Measurements from ENCODE around the gene PCNA.
"Not testable (repeated sequence)": the region's sequence is repeated elsewhere in the genome, so short reads cannot be mapped to it uniquely, and the experiment has no call there.

The PCNA gene

DNA sequence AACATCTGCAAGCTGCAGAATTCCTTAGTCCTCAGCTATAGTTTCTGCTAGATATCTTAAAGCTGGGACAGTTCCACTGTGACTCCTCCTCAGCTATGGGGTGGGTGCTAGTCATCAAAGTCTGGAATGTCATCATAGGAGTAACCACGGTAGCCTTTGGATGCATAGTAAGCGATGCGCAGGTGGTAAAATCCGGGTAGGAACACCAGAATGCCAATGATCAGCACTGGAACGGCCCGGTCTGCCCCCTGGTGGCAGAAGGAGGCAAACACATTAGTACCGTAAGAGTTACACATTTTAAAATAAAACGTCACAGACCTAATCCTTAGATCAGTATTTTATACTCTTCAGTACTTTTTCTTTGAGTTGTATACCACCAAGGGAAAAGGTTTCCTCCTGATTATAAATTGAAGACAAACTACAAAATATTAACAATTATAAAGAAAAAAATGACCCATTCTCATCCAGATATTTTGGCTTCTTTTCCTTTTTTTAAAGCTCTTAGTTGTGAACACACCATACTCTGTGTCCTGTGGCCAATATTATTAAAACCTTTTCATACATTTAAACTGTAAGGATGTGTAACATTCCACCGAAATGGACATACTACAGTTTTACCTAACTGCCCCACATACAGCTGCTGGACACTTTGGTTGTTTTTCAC, 18.9 kb downstream of the PCNA start:
- ChIA-PET POLR2A (no interaction called here), CTCF (interaction anchor here (0.7 to 3.8 kb wide), 30 partner anchors 10 to 376 kb away, joined by 3 to 16 read pairs (median 5); partner anchors contain the start of gene CDS2)
- Histone ChIP-seq H3K4me1 (ENCODE audit: control extremely low read depth in 1 of 4, control insufficient read depth in 4 of 4, insufficient read depth in 4 of 4, low read length in 3 of 4) (no peaks in the 10 kb centered on the region), H3K27me3 (replicated peaks in 2 of 5; ENCODE audit: control insufficient read depth in 4 of 5, insufficient read depth in 5 of 5, low read length in 4 of 5) (no peaks in the 10 kb centered on the region), H3K27ac (ENCODE audit: insufficient read depth in 1 of 2, low read depth in 1 of 2, low read length in 2 of 2, poor library complexity in 1 of 2, severe bottlenecking in 2 of 2) (peak overlapping the region in 1 of 2 experiments; percentile 6), H3K4me3 (ENCODE audit: control insufficient read depth in 1 of 7, extremely low read depth in 1 of 7, insufficient read depth in 4 of 7, low read depth in 2 of 7, low read length in 6 of 7) (no peak overlapping the region), H3K9me3 (ENCODE audit: control extremely low read depth in 1 of 5, control insufficient read depth in 4 of 5, insufficient read depth in 2 of 5, low read depth in 1 of 5, low read length in 4 of 5) (no peaks in the 10 kb centered on the region), H3K36me3 (ENCODE audit: control insufficient read depth in 4 of 4, insufficient read depth in 4 of 4, low read length in 3 of 4) (peaks cover 32 to 62% (median 48%) of the 10 kb centered on the region in 4 experiments)
- peak; percentile 65 to 76 (median 68) for DNase-seq
- WGBS (ENCODE audit: insufficient coverage), result 23% methylated on average over 5 of the region's 9 CpGs

- H3K27me3 ChIP-seq (replicated peaks in 2 of 5; ENCODE audit: control insufficient read depth in 4 of 5, insufficient read depth in 5 of 5, low read length in 4 of 5); H3K4me1 ChIP-seq (ENCODE audit: control extremely low read depth in 1 of 4, control insufficient read depth in 4 of 4, insufficient read depth in 4 of 4, low read length in 3 of 4); POLR2A ChIA-PET; H3K4me3 ChIP-seq (ENCODE audit: control insufficient read depth in 1 of 7, extremely low read depth in 1 of 7, insufficient read depth in 4 of 7, low read depth in 2 of 7, low read length in 6 of 7); DNase-seq; H3K9me3 ChIP-seq (ENCODE audit: control extremely low read depth in 1 of 5, control insufficient read depth in 4 of 5, insufficient read depth in 2 of 5, low read depth in 1 of 5, low read length in 4 of 5); H3K27ac ChIP-seq (ENCODE audit: insufficient read depth in 1 of 2, low read depth in 1 of 2, low read length in 2 of 2, poor library complexity in 1 of 2, severe bottlenecking in 2 of 2): not testable (repeated sequence)
- 100% methylated on average over 3 of the region's 3 CpGs for WGBS (ENCODE audit: insufficient coverage)
- peaks cover 32 to 54% (median 41%) of the 10 kb centered on the region in 4 experiments for H3K36me3 ChIP-seq (ENCODE audit: control insufficient read depth in 4 of 4, insufficient read depth in 4 of 4, low read length in 3 of 4)
- CTCF ChIA-PET, result interaction anchor here (0.8 to 3.8 kb wide), 15 partner anchors 9 to 360 kb away, joined by 3 to 16 read pairs (median 6); no protein-coding TSS in a partner anchor
These were observed 19.8 kb downstream of the PCNA start for GRCh38 chr20:5099909-5100308.

- H3K27ac ChIP-seq (ENCODE audit: insufficient read depth in 1 of 2, low read depth in 1 of 2, low read length in 2 of 2, poor library complexity in 1 of 2, severe bottlenecking in 2 of 2); H3K4me1 ChIP-seq (ENCODE audit: control extremely low read depth in 1 of 4, control insufficient read depth in 4 of 4, insufficient read depth in 4 of 4, low read length in 3 of 4); H3K4me3 ChIP-seq (ENCODE audit: control insufficient read depth in 1 of 7, extremely low read depth in 1 of 7, insufficient read depth in 4 of 7, low read depth in 2 of 7, low read length in 6 of 7); POLR2A ChIA-PET; DNase-seq; H3K9me3 ChIP-seq (ENCODE audit: control extremely low read depth in 1 of 5, control insufficient read depth in 4 of 5, insufficient read depth in 2 of 5, low read depth in 1 of 5, low read length in 4 of 5); H3K27me3 ChIP-seq (replicated peaks in 2 of 5; ENCODE audit: control insufficient read depth in 4 of 5, insufficient read depth in 5 of 5, low read length in 4 of 5): not testable (repeated sequence)
- CTCF ChIA-PET, result interaction anchor here (0.8 to 3.8 kb wide), 11 partner anchors 8 to 359 kb away, joined by 3 to 16 read pairs (median 5); no protein-coding TSS in a partner anchor
- 89% methylated on average over 1 of the region's 1 CpG for WGBS (ENCODE audit: insufficient coverage)
- H3K36me3 ChIP-seq (ENCODE audit: control insufficient read depth in 4 of 4, insufficient read depth in 4 of 4, low read length in 3 of 4), result peaks cover 25 to 46% (median 36%) of the 10 kb centered on the region in 4 experiments
These were observed 20.7 kb downstream of the PCNA start for GRCh38 chr20:5099009-5099408.

DNA sequence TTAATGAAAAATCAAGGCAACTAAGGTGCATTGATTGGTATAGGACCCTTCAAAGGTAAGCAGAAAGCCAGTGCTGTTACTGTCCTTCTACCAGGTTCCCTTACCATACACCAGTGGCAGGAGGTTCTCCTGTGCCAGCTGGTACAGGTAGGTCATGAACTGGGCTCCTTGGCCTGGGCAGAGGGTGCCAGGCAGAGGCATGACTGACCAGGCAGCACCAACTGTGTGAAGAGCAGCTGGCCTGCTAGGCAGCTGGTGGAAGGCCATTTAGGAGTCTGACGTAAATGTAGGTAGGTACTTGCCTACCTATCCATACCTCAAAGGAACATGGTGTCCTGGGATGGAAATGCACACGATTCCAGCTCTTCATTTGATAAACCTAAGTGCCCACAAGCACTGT, 23.3 kb downstream of the PCNA start:
- H3K27me3 ChIP-seq (replicated peaks in 2 of 5; ENCODE audit: control insufficient read depth in 4 of 5, insufficient read depth in 5 of 5, low read length in 4 of 5), result no peaks in the 10 kb centered on the region
- peaks cover 16 to 40% (median 25%) of the 10 kb centered on the region in 4 experiments for H3K36me3 ChIP-seq (ENCODE audit: control insufficient read depth in 4 of 4, insufficient read depth in 4 of 4, low read length in 3 of 4)
- POLR2A ChIA-PET, result no interaction called here
- no peak for DNase-seq
- WGBS (ENCODE audit: insufficient coverage), result 100% methylated on average over 2 of the region's 2 CpGs
- H3K4me3 ChIP-seq (ENCODE audit: control insufficient read depth in 1 of 7, extremely low read depth in 1 of 7, insufficient read depth in 4 of 7, low read depth in 2 of 7, low read length in 6 of 7), result no peak overlapping the region
- H3K27ac ChIP-seq (ENCODE audit: insufficient read depth in 1 of 2, low read depth in 1 of 2, low read length in 2 of 2, poor library complexity in 1 of 2, severe bottlenecking in 2 of 2), result no peak overlapping the region
- H3K9me3 ChIP-seq (ENCODE audit: control extremely low read depth in 1 of 5, control insufficient read depth in 4 of 5, insufficient read depth in 2 of 5, low read depth in 1 of 5, low read length in 4 of 5), result no peaks in the 10 kb centered on the region
- no peaks in the 10 kb centered on the region for H3K4me1 ChIP-seq (ENCODE audit: control extremely low read depth in 1 of 4, control insufficient read depth in 4 of 4, insufficient read depth in 4 of 4, low read length in 3 of 4)
- CTCF ChIA-PET, result interaction anchor here (0.5 to 1.3 kb wide), 5 partner anchors 11 to 337 kb away, joined by 3 to 4 read pairs (median 3); no protein-coding TSS in a partner anchor

DNA sequence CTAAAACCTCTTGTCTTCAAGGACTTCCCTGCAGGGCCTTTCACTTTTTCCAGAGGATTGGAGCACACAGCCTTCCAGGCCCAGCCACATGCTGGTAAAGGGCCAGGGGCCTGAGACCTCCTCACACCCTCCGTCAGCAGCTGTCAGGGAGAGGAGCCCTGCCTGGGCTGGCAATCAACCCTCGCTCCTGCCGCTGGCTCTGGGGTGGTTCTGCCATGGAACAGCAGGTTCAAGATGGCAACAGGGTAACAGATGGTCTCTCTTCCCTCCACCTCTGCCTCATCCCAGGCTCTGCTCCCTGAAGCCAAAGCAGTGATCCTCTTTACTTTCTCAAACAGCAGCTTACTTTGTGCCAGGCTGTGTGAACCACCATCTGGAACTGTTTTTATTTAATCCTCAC, 23.8 kb downstream of the PCNA start:
- ChIA-PET POLR2A (no interaction called here), CTCF (interaction anchor here (0.5 to 1.3 kb wide), 4 partner anchors 10 to 146 kb away, joined by 3 read pairs; no protein-coding TSS in a partner anchor)
- Histone ChIP-seq H3K27me3 (replicated peaks in 2 of 5; ENCODE audit: control insufficient read depth in 4 of 5, insufficient read depth in 5 of 5, low read length in 4 of 5) (no peaks in the 10 kb centered on the region), H3K9me3 (ENCODE audit: control extremely low read depth in 1 of 5, control insufficient read depth in 4 of 5, insufficient read depth in 2 of 5, low read depth in 1 of 5, low read length in 4 of 5) (no peaks in the 10 kb centered on the region), H3K27ac (ENCODE audit: insufficient read depth in 1 of 2, low read depth in 1 of 2, low read length in 2 of 2, poor library complexity in 1 of 2, severe bottlenecking in 2 of 2) (no peak overlapping the region), H3K36me3 (ENCODE audit: control insufficient read depth in 4 of 4, insufficient read depth in 4 of 4, low read length in 3 of 4) (peaks cover 14 to 36% (median 21%) of the 10 kb centered on the region in 4 experiments), H3K4me3 (ENCODE audit: control insufficient read depth in 1 of 7, extremely low read depth in 1 of 7, insufficient read depth in 4 of 7, low read depth in 2 of 7, low read length in 6 of 7) (no peak overlapping the region), H3K4me1 (ENCODE audit: control extremely low read depth in 1 of 4, control insufficient read depth in 4 of 4, insufficient read depth in 4 of 4, low read length in 3 of 4) (peaks cover 0 to 2% (median 0%) of the 10 kb centered on the region in 4 experiments)
- DNase-seq, result no peak
- WGBS (ENCODE audit: insufficient coverage), result 92% methylated on average over 3 of the region's 3 CpGs

DNA sequence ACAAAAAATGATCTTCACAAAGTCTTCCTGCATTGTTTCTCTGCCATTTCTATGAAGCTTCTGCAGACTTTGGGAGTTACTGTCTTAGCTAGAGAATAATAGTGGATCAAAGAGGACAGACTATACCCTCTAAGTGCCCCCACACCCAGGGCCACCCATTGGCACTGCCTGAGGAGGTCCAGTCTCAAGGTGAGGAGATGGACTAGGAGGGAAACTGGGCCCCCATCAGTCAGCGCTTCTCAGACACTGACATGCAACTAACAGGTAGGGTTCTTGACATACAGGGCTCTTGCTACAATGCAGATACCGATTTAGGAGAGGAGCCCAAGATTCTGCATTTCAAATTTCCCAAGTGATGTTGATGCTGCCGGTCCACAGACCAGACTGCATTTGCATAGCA, 24.3 kb downstream of the PCNA start:
- 92% methylated on average over 3 of the region's 3 CpGs for WGBS (ENCODE audit: insufficient coverage)
- Histone ChIP-seq H3K27ac (ENCODE audit: insufficient read depth in 1 of 2, low read depth in 1 of 2, low read length in 2 of 2, poor library complexity in 1 of 2, severe bottlenecking in 2 of 2) (no peak overlapping the region), H3K36me3 (ENCODE audit: control insufficient read depth in 4 of 4, insufficient read depth in 4 of 4, low read length in 3 of 4) (peaks cover 14 to 34% (median 21%) of the 10 kb centered on the region in 4 experiments), H3K27me3 (replicated peaks in 2 of 5; ENCODE audit: control insufficient read depth in 4 of 5, insufficient read depth in 5 of 5, low read length in 4 of 5) (no peaks in the 10 kb centered on the region), H3K4me1 (ENCODE audit: control extremely low read depth in 1 of 4, control insufficient read depth in 4 of 4, insufficient read depth in 4 of 4, low read length in 3 of 4) (peaks cover 2 to 6% (median 3%) of the 10 kb centered on the region in 4 experiments), H3K9me3 (ENCODE audit: control extremely low read depth in 1 of 5, control insufficient read depth in 4 of 5, insufficient read depth in 2 of 5, low read depth in 1 of 5, low read length in 4 of 5) (no peaks in the 10 kb centered on the region), H3K4me3 (ENCODE audit: control insufficient read depth in 1 of 7, extremely low read depth in 1 of 7, insufficient read depth in 4 of 7, low read depth in 2 of 7, low read length in 6 of 7) (no peak overlapping the region)
- no peak for DNase-seq
- POLR2A ChIA-PET, result no interaction called here
- CTCF ChIA-PET, result interaction anchor here (0.9 kb wide), 1 partner anchor 9 kb away, joined by 4 read pairs; no protein-coding TSS in a partner anchor

DNA sequence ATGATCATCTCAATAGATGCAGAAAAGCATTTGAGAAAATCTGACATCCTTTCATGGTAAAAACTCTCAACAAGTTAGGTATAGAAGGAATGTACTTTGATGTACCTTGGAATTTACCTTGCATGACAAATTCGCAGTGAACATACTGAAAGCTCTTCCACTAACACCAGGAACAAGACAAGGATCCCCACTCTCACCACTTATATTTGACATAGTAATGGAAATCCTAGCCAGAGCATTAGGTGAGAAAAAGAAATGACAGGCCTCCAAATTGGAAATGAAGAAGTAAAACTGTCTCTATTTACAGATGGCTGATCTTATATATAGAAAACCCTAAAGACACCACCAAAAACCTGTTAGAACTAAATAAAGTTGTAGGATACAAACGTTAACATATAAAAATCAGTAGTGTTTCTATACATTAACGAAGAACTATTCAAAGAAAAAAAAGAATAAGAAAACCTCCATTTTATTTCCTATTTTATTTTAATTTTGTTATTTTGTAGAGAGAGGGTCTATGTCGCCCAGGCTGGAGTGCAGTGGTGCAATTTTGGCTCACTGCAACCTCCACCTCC, 26.9 kb downstream of the PCNA start:
- peaks cover 8 to 19% (median 10%) of the 10 kb centered on the region in 4 experiments for H3K36me3 ChIP-seq (ENCODE audit: control insufficient read depth in 4 of 4, insufficient read depth in 4 of 4, low read length in 3 of 4)
- no peak overlapping the region for H3K4me3 ChIP-seq (ENCODE audit: control insufficient read depth in 1 of 7, extremely low read depth in 1 of 7, insufficient read depth in 4 of 7, low read depth in 2 of 7, low read length in 6 of 7)
- no peaks in the 10 kb centered on the region for H3K9me3 ChIP-seq (ENCODE audit: control extremely low read depth in 1 of 5, control insufficient read depth in 4 of 5, insufficient read depth in 2 of 5, low read depth in 1 of 5, low read length in 4 of 5)
- ChIA-PET CTCF (interaction anchor here (0.6 to 1.6 kb wide), 5 partner anchors 10 to 120 kb away, joined by 3 to 5 read pairs (median 4); no protein-coding TSS in a partner anchor), POLR2A (no interaction called here)
- H3K27me3 ChIP-seq (replicated peaks in 2 of 5; ENCODE audit: control insufficient read depth in 4 of 5, insufficient read depth in 5 of 5, low read length in 4 of 5), result no peaks in the 10 kb centered on the region
- no peak for DNase-seq
- no CpG with 5 or more reads among the region's 4 CpGs for WGBS (ENCODE audit: insufficient coverage)
- H3K27ac ChIP-seq (ENCODE audit: insufficient read depth in 1 of 2, low read depth in 1 of 2, low read length in 2 of 2, poor library complexity in 1 of 2, severe bottlenecking in 2 of 2), result no peak overlapping the region
- H3K4me1 ChIP-seq (ENCODE audit: control extremely low read depth in 1 of 4, control insufficient read depth in 4 of 4, insufficient read depth in 4 of 4, low read length in 3 of 4), result peaks cover 6 to 17% (median 11%) of the 10 kb centered on the region in 4 experiments

Data from common myeloid progenitor, CD34-positive (primary cell).